GM23338 (cell line): ENCODE results near the gene ATP2A3. TPM values are rescaled to one million over a fixed set of nuclear protein-coding genes. Genes with fewer than 3 reads are reported as not detected.
A peak's percentile ranks its signal among the peaks of the same experiment; 100 is the strongest.

Experiments used
- ATAC-seq: fragments of 200-7000 bp; cut with Tn5 transposase; 3 replicates; pipeline ENCODE4 v1.9.1; 2020
- DNase-seq: peaks from one replicate; pipeline ENCODE4 v3.0.0-alpha.2; 2015; ENCODE audit warnings: low spot score
- H2AFZ ChIP-seq: fragments of 200-600 bp; sonication (generic); 2 replicates; pipeline ENCODE4 v1.8.0; 2016; ENCODE audit warnings: antibody characterized with exemption, mild to moderate bottlenecking, moderate library complexity
- H3F3A ChIP-seq: fragments of 200-600 bp; sonication (generic); replicated peaks from 2 replicates; pipeline ENCODE4 v1.8.0; 2017; ENCODE audit warnings: antibody characterized with exemption, mixed run types, low read depth
- H3K27ac ChIP-seq: fragments of 200-600 bp; sonication (generic); 2 replicates; pipeline ENCODE4 v1.6.1; 2016; ENCODE audit warnings: low read depth
- H3K27me3 ChIP-seq: fragments of 200-600 bp; sonication (generic); 2 replicates; pipeline ENCODE4 v1.8.0; 2016; ENCODE audit warnings: mild to moderate bottlenecking, mixed run types, moderate library complexity; ENCODE audit not compliant: insufficient read depth
- H3K36me3 ChIP-seq: fragments of 200-600 bp; sonication (generic); 2 replicates; pipeline ENCODE4 v1.8.0; 2016; ENCODE audit warnings: mild to moderate bottlenecking; ENCODE audit not compliant: insufficient read depth
- H3K4me1 ChIP-seq: fragments of 200-600 bp; sonication (generic); 2 replicates; pipeline ENCODE4 v1.8.0; 2016; ENCODE audit warnings: mild to moderate bottlenecking, moderate library complexity; ENCODE audit not compliant: insufficient read depth
- H3K4me2 ChIP-seq: fragments of 200-600 bp; sonication (generic); 2 replicates; pipeline ENCODE4 v1.7.1; 2017; ENCODE audit warnings: mixed run types
- H3K4me3 ChIP-seq: fragments of 200-600 bp; sonication (generic); 2 replicates; pipeline ENCODE4 v1.6.1; 2016; ENCODE audit warnings: mixed run types
- H3K79me2 ChIP-seq: fragments of 200-600 bp; sonication (generic); replicated peaks from 2 replicates; pipeline ENCODE4 v1.8.0; 2017; ENCODE audit warnings: mild to moderate bottlenecking; ENCODE audit not compliant: insufficient read depth
- H3K9me2 ChIP-seq: fragments of 200-600 bp; sonication (generic); 2 replicates; pipeline ENCODE4 v1.8.0; 2017; ENCODE audit not compliant: insufficient read depth
- H4K20me1 ChIP-seq: fragments of 200-600 bp; sonication (generic); replicated peaks from 2 replicates; pipeline ENCODE4 v1.8.0; 2017; ENCODE audit warnings: mild to moderate bottlenecking; ENCODE audit not compliant: insufficient read depth
- H3K27ac Mint-ChIP-seq: 2 replicates; pipeline ENCODE4 v1.8.0; 2020; ENCODE audit warnings: inconsistent platforms, mild to moderate bottlenecking, moderate library complexity, mixed read lengths
- H3K27me3 Mint-ChIP-seq: 3 replicates; pipeline ENCODE4 v1.8.0; 2022; ENCODE audit warnings: low read depth, mild to moderate bottlenecking, moderate library complexity, mixed read lengths, inconsistent platforms; ENCODE audit not compliant: insufficient read depth, poor library complexity
- H3K36me3 Mint-ChIP-seq: 3 replicates; pipeline ENCODE4 v1.8.0; 2021; ENCODE audit warnings: low read depth, mild to moderate bottlenecking, inconsistent platforms, moderate library complexity, mixed read lengths
- H3K4me1 Mint-ChIP-seq: 3 replicates; pipeline ENCODE4 v1.8.0; 2020; ENCODE audit warnings: mild to moderate bottlenecking, inconsistent platforms, mixed read lengths
- H3K4me3 Mint-ChIP-seq: 3 replicates; pipeline ENCODE4 v1.8.0; 2021; ENCODE audit warnings: moderate library complexity, mild to moderate bottlenecking, inconsistent platforms, mixed read lengths
- H3K9me3 Mint-ChIP-seq: 3 replicates; pipeline ENCODE4 v1.8.0; 2020; ENCODE audit warnings: moderate library complexity, mild to moderate bottlenecking, inconsistent platforms, mixed read lengths
- CREB1 ChIP-seq: fragments of 250-450 bp; sonication (Bioruptor Pico); IDR thresholded peaks from 2 replicates; pipeline ENCODE4 v1.5.0; 2020; ENCODE audit warnings: low read depth, mild to moderate bottlenecking, moderate library complexity
- EZH2 ChIP-seq: fragments of 200-600 bp; sonication (generic); IDR thresholded peaks from one replicate; pipeline ENCODE4 v1.8.0; 2017; ENCODE audit warnings: antibody characterized with exemption, mild to moderate bottlenecking, low read depth; ENCODE audit not compliant: unreplicated experiment
- EZH2phosphoT487 ChIP-seq: fragments of 200-600 bp; sonication (generic); IDR thresholded peaks from one replicate; pipeline ENCODE4 v1.8.1; 2018; ENCODE audit warnings: antibody characterized with exemption; ENCODE audit not compliant: unreplicated experiment
- JUNB ChIP-seq: IDR thresholded peaks from one replicate; pipeline ENCODE4 v1.6.1; 2016; ENCODE audit warnings: antibody characterized with exemption; ENCODE audit not compliant: unreplicated experiment
- NANOG ChIP-seq: IDR thresholded peaks from 2 replicates; pipeline ENCODE4 v1.6.1; 2016; ENCODE audit warnings: antibody characterized with exemption, borderline replicate concordance
- POLR2AphosphoS5 ChIP-seq: IDR thresholded peaks from 2 replicates; pipeline ENCODE4 v1.6.1; 2016; ENCODE audit warnings: antibody characterized with exemption, low read depth
- STAT1 ChIP-seq: IDR thresholded peaks from one replicate; pipeline ENCODE4 v1.6.1; 2016; ENCODE audit warnings: antibody characterized with exemption; ENCODE audit not compliant: unreplicated experiment
- ZNF114 ChIP-seq: fragments of 250-450 bp; sonication (Bioruptor Pico); IDR thresholded peaks from 2 replicates; pipeline ENCODE4 v1.5.0; 2020; ENCODE audit warnings: mild to moderate bottlenecking, moderate library complexity
- ZNF331 ChIP-seq: fragments of 250-450 bp; sonication (Bioruptor Pico); IDR thresholded peaks from 2 replicates; pipeline ENCODE4 v1.5.0; 2020; ENCODE audit warnings: low read depth, mild to moderate bottlenecking, moderate library complexity
- polyA plus RNA-seq: library from polyadenylated mRNA; unstranded; fragments of >200 nt; fragmentation: Nextera tagmentation; extraction: Ambion mirVana; gene quantifications from 2 replicates; pipeline ENCODE4 v1.2.1, GENCODE V29; 2016
- total RNA-seq: library from RNA; depleted of rRNA; stranded (reverse); fragments of >200 nt; shearing (Covaris generic); gene quantifications from 2 replicates; pipeline ENCODE4 v1.2.3, GENCODE V29; 2014
- TF ChIP-seq, protein P1 (sequence below), 2 experiments: fragments of 200-600 bp in 1 of 2; sonication (generic) in 1 of 2; conservative IDR thresholded peaks; 2 replicates each; pipeline versions ENCODE4 v1.5.1 to v1.6.1; 2016 to 2017; ENCODE audit warnings: antibody characterized with exemption in 2 of 2, low read depth in 2 of 2, mild to moderate bottlenecking in 2 of 2, moderate library complexity in 1 of 2
- TF ChIP-seq, protein P2 (sequence below): IDR thresholded peaks from 2 replicates; pipeline ENCODE4 v1.6.1; 2016; ENCODE audit warnings: antibody characterized with exemption
- TF ChIP-seq, protein P3 (sequence below): IDR thresholded peaks from one replicate; pipeline ENCODE4 v1.6.1; 2018; ENCODE audit warnings: antibody characterized with exemption; ENCODE audit not compliant: unreplicated experiment

The ATP2A3 gene
- total and polyA plus RNA-seq, 2 experiments from 2014 or later, result 9.6 to 35.2 TPM

DNA sequence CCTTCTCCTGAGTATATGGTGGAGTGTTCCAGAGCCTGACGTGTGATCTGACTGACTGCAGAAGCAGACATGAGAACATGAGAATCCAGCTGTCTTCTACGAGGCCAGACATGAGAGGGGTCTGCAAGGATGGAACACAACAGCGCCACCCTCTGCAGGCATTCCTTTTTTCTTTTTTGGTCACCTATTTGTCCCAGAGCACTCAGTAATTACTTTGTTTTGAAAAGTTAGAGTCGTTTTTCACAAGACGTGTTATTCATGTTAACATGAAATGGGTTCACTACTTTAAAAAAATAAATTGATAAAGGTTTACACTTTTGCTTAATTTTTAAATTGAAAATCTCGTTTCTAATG is 43.8 kb upstream of the ATP2A3 start:
- no peak overlapping the region for H3K27ac ChIP-seq
- no peak overlapping the region for H3K4me2 ChIP-seq
- H4K20me1 ChIP-seq, result no peaks in the 10 kb centered on the region
- no peak overlapping the region for H2AFZ ChIP-seq
- H3K79me2 ChIP-seq, result no peaks in the 10 kb centered on the region
- H3F3A ChIP-seq, result peaks cover 5% of the 10 kb centered on the region; the same call in 1 of the 2 replicates
- peaks cover 10% of the 10 kb centered on the region for H3K4me1 ChIP-seq
- TF ChIP-seq, protein P1, sequence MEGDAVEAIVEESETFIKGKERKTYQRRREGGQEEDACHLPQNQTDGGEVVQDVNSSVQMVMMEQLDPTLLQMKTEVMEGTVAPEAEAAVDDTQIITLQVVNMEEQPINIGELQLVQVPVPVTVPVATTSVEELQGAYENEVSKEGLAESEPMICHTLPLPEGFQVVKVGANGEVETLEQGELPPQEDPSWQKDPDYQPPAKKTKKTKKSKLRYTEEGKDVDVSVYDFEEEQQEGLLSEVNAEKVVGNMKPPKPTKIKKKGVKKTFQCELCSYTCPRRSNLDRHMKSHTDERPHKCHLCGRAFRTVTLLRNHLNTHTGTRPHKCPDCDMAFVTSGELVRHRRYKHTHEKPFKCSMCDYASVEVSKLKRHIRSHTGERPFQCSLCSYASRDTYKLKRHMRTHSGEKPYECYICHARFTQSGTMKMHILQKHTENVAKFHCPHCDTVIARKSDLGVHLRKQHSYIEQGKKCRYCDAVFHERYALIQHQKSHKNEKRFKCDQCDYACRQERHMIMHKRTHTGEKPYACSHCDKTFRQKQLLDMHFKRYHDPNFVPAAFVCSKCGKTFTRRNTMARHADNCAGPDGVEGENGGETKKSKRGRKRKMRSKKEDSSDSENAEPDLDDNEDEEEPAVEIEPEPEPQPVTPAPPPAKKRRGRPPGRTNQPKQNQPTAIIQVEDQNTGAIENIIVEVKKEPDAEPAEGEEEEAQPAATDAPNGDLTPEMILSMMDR (conservative IDR thresholded peaks at IDR 0.05; ENCODE audit: low read depth in 2 of 2), result peak; percentile 55 to 69
- no peak for TF ChIP-seq STAT1
- peaks cover 22% of the 10 kb centered on the region for H3K27me3 Mint-ChIP-seq
- ATAC-seq, result no peak
- peaks cover 12% of the 10 kb centered on the region for H3K36me3 Mint-ChIP-seq
- H3K36me3 ChIP-seq, result peaks cover 7% of the 10 kb centered on the region; the same call in 1 of the 2 replicates
- no peak overlapping the region for H3K27ac Mint-ChIP-seq
- H3K4me1 Mint-ChIP-seq, result peaks cover 33% of the 10 kb centered on the region
- peak; percentile 41 for DNase-seq
- no peak overlapping the region for H3K4me3 Mint-ChIP-seq
- H3K9me2 ChIP-seq, result no peaks in the 10 kb centered on the region
- no peaks in the 10 kb centered on the region for H3K9me3 Mint-ChIP-seq
- H3K4me3 ChIP-seq, result no peak overlapping the region
- H3K27me3 ChIP-seq, result no peaks in the 10 kb centered on the region

- no peaks in the 10 kb centered on the region for H3K27me3 ChIP-seq
- H3K36me3 ChIP-seq, result peaks cover 7% of the 10 kb centered on the region; the same call in 1 of the 2 replicates
- H3K4me3 ChIP-seq, result no peak overlapping the region
- H3K27me3 Mint-ChIP-seq, result peaks cover 22% of the 10 kb centered on the region
- no peak overlapping the region for H3K4me2 ChIP-seq
- no peak overlapping the region for H3K4me3 Mint-ChIP-seq
- H3K4me1 ChIP-seq, result peaks cover 10% of the 10 kb centered on the region
- H3K36me3 Mint-ChIP-seq, result peaks cover 12% of the 10 kb centered on the region
- no peaks in the 10 kb centered on the region for H4K20me1 ChIP-seq
- DNase-seq, result peak; percentile 24
- no peak overlapping the region for H3K27ac ChIP-seq
- peak overlapping the region; percentile 52 for H3K27ac Mint-ChIP-seq
- no peaks in the 10 kb centered on the region for H3K79me2 ChIP-seq
- H2AFZ ChIP-seq, result no peak overlapping the region
- H3K9me2 ChIP-seq, result no peaks in the 10 kb centered on the region
- peaks cover 33% of the 10 kb centered on the region for H3K4me1 Mint-ChIP-seq
- no peaks in the 10 kb centered on the region for H3K9me3 Mint-ChIP-seq
- ATAC-seq, result no peak
- peaks cover 5% of the 10 kb centered on the region; the same call in 1 of the 2 replicates for H3F3A ChIP-seq
- no peak for TF ChIP-seq EZH2phosphoT487
- TF ChIP-seq NANOG, result no peak
- no peak for TF ChIP-seq POLR2AphosphoS5
- TF ChIP-seq, protein P2, sequence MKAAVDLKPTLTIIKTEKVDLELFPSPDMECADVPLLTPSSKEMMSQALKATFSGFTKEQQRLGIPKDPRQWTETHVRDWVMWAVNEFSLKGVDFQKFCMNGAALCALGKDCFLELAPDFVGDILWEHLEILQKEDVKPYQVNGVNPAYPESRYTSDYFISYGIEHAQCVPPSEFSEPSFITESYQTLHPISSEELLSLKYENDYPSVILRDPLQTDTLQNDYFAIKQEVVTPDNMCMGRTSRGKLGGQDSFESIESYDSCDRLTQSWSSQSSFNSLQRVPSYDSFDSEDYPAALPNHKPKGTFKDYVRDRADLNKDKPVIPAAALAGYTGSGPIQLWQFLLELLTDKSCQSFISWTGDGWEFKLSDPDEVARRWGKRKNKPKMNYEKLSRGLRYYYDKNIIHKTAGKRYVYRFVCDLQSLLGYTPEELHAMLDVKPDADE, result no peak
- no peak for TF ChIP-seq STAT1
- no peak for TF ChIP-seq ZNF331 (CRISPR knock-in tag)
- TF ChIP-seq, protein P3, sequence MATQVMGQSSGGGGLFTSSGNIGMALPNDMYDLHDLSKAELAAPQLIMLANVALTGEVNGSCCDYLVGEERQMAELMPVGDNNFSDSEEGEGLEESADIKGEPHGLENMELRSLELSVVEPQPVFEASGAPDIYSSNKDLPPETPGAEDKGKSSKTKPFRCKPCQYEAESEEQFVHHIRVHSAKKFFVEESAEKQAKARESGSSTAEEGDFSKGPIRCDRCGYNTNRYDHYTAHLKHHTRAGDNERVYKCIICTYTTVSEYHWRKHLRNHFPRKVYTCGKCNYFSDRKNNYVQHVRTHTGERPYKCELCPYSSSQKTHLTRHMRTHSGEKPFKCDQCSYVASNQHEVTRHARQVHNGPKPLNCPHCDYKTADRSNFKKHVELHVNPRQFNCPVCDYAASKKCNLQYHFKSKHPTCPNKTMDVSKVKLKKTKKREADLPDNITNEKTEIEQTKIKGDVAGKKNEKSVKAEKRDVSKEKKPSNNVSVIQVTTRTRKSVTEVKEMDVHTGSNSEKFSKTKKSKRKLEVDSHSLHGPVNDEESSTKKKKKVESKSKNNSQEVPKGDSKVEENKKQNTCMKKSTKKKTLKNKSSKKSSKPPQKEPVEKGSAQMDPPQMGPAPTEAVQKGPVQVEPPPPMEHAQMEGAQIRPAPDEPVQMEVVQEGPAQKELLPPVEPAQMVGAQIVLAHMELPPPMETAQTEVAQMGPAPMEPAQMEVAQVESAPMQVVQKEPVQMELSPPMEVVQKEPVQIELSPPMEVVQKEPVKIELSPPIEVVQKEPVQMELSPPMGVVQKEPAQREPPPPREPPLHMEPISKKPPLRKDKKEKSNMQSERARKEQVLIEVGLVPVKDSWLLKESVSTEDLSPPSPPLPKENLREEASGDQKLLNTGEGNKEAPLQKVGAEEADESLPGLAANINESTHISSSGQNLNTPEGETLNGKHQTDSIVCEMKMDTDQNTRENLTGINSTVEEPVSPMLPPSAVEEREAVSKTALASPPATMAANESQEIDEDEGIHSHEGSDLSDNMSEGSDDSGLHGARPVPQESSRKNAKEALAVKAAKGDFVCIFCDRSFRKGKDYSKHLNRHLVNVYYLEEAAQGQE, result no peak
- TF ChIP-seq ZNF114, result no peak
- TF ChIP-seq CREB1 (CRISPR knock-in tag), result no peak
- TF ChIP-seq EZH2, result no peak
- TF ChIP-seq, protein P1 (conservative IDR thresholded peaks at IDR 0.05; ENCODE audit: low read depth in 2 of 2), result no peak
- TF ChIP-seq JUNB, result no peak
These were observed 43.3 kb upstream of the ATP2A3 start for GRCh38 chr17:4007346-4008081.
